Endothelial cell (in vitro differentiated cells): ENCODE measurements around the gene KIF16B. TPM values are rescaled to one million over a fixed set of nuclear protein-coding genes. Genes with fewer than 3 reads are reported as not detected.

Source experiments
- DNase-seq: peaks from one replicate; pipeline ENCODE4 v3.0.0; 2021; ENCODE audit warnings: low spot score
- H3K27ac Mint-ChIP-seq: one replicate; pipeline ENCODE4 v1.8.0; 2021; ENCODE audit warnings: mixed read lengths, inconsistent platforms; ENCODE audit not compliant: unreplicated experiment
- H3K27me3 Mint-ChIP-seq: one replicate; pipeline ENCODE4 v1.8.0; 2021; ENCODE audit warnings: mild to moderate bottlenecking, moderate library complexity, mixed read lengths, inconsistent platforms; ENCODE audit not compliant: unreplicated experiment
- H3K36me3 Mint-ChIP-seq: one replicate; pipeline ENCODE4 v1.8.0; 2021; ENCODE audit warnings: mild to moderate bottlenecking, low read depth, mixed read lengths, inconsistent platforms; ENCODE audit not compliant: unreplicated experiment
- H3K4me1 Mint-ChIP-seq: one replicate; pipeline ENCODE4 v1.8.0; 2021; ENCODE audit warnings: mild to moderate bottlenecking, mixed read lengths, inconsistent platforms; ENCODE audit not compliant: unreplicated experiment
- H3K4me3 Mint-ChIP-seq: one replicate; pipeline ENCODE4 v1.8.0; 2021; ENCODE audit warnings: mild to moderate bottlenecking, mixed read lengths, inconsistent platforms; ENCODE audit not compliant: unreplicated experiment
- H3K9me3 Mint-ChIP-seq: one replicate; pipeline ENCODE4 v1.8.0; 2021; ENCODE audit warnings: mixed read lengths, inconsistent platforms; ENCODE audit not compliant: unreplicated experiment
- total RNA-seq: library from RNA; stranded (reverse); fragmentation: NEBNext Ultra II Directional; extraction: Animal tissue kit (Norgen Biotek cat#: 25700); gene quantifications from one replicate; pipeline ENCODE4 v1.2.1, GENCODE V29; 2021; ENCODE audit not compliant: unreplicated experiment
- TF ChIP-seq, protein P1 (sequence below): fragments of 200-600 bp; sonication (generic); IDR thresholded peaks from one replicate; pipeline ENCODE4 v1.5.0; 2021; ENCODE audit warnings: antibody characterized with exemption; ENCODE audit not compliant: unreplicated experiment

Gene KIF16B
- total RNA-seq, 1 donor from 2014 or later = 10.5 TPM

DNA sequence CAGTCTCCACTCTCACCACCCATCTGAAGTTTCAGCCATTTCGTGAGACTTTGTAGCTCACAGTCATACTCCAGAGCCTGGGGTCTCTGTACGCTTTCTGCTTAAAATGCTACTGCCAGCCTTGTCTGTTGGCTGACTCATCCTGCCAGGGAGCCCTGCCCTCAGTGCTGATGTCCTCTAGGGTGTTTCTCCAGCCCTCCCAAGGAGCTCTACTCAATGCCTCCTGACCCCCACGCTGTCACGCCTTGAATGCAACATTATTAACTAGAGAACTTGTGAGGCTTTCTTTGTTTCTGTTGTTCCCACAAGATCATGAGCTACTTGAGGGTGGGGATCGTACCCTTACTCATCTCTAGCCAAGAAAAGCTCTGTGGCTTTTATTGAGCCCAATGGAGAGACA, 20.1 kb downstream of the KIF16B start:
- TF ChIP-seq, protein P1, sequence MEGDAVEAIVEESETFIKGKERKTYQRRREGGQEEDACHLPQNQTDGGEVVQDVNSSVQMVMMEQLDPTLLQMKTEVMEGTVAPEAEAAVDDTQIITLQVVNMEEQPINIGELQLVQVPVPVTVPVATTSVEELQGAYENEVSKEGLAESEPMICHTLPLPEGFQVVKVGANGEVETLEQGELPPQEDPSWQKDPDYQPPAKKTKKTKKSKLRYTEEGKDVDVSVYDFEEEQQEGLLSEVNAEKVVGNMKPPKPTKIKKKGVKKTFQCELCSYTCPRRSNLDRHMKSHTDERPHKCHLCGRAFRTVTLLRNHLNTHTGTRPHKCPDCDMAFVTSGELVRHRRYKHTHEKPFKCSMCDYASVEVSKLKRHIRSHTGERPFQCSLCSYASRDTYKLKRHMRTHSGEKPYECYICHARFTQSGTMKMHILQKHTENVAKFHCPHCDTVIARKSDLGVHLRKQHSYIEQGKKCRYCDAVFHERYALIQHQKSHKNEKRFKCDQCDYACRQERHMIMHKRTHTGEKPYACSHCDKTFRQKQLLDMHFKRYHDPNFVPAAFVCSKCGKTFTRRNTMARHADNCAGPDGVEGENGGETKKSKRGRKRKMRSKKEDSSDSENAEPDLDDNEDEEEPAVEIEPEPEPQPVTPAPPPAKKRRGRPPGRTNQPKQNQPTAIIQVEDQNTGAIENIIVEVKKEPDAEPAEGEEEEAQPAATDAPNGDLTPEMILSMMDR = no peak
- no peak for DNase-seq
- Mint-ChIP-seq H3K36me3 (peaks cover 5% of the 10 kb centered on the region), H3K27me3 (peaks cover 2% of the 10 kb centered on the region), H3K9me3 (no peaks in the 10 kb centered on the region), H3K4me3 (no peak overlapping the region), H3K4me1 (peaks cover 6% of the 10 kb centered on the region), H3K27ac (no peak overlapping the region)

DNA sequence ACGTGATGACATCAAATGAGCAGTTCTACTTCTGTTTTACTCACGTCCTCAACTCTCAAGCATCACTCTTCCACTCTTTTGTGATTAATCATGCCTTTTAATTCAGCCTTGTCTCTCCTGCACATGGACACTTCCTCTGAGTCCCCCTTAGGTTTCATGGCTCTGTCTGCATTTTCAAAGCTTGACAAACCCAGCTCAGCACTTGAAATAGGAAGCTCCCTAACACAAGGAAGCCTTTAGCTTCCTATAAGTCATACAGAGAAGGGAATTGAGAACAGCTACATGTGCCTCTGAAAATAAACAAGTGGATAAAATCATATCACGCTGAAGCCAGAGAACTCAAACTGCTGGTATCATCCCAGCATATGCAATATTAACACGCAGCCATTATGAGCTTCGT, 21.2 kb downstream of the KIF16B start:
- Mint-ChIP-seq H3K9me3 (no peaks in the 10 kb centered on the region), H3K27me3 (peaks cover 2% of the 10 kb centered on the region), H3K27ac (no peak overlapping the region), H3K4me3 (no peak overlapping the region), H3K4me1 (peaks cover 6% of the 10 kb centered on the region), H3K36me3 (peaks cover 5% of the 10 kb centered on the region)
- TF ChIP-seq, protein P1 = no peak
- no peak for DNase-seq

DNA sequence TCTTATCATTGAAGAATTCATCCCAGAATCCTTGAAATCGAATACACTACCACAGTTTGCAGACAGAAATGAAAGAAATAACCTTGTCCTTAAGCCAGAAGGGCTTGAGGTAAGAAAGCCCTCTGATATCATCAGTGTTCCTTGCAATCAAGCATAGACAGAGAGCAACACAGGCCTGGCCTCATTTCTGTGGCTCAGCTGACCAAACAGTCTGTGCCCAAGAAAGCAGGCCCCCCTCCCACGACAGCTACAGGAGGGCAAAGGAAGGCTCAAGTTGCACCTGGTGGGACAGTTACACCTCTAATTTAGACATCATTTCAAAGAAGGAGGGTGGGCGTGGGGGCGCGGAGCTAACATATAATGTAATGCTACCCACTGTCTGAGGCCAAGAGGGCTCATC, 21.6 kb downstream of the KIF16B start:
- Mint-ChIP-seq H3K36me3 (peaks cover 5% of the 10 kb centered on the region), H3K9me3 (no peaks in the 10 kb centered on the region), H3K4me1 (peaks cover 6% of the 10 kb centered on the region), H3K27me3 (no peaks in the 10 kb centered on the region), H3K27ac (no peak overlapping the region), H3K4me3 (no peak overlapping the region)
- DNase-seq = no peak
- TF ChIP-seq, protein P1 = no peak

DNA sequence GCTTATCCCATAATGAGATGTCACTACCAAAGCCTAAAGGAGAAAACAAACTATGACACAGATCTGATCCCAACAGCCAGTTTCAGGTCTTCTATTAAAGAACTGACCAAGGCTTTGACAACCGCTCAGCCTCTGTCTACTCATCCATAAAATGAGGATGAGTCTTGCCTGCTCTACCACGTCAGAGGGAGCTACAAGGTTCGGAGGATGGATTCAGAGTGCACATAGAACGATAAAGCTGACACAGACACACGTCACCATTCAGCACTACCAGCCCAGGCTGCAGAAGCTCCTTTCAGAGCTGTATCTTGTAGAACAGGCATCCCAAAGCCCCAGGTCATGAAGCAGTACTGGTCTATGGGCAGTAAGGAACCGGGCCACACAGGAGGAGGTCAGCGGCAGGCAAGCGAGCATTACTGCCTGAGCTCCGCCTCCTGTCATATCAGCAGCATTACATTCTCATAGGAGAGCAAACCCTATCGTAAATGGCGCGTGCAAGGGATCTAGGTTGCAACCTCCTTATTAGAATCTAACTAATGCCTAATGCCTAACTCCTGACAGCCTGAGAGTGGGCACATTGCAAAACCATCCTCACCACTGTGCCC, 25.1 kb downstream of the KIF16B start:
- Mint-ChIP-seq H3K27me3 (no peaks in the 10 kb centered on the region), H3K27ac (no peak overlapping the region), H3K4me3 (no peak overlapping the region), H3K36me3 (no peaks in the 10 kb centered on the region), H3K4me1 (peaks cover 6% of the 10 kb centered on the region), H3K9me3 (no peaks in the 10 kb centered on the region)
- TF ChIP-seq, protein P1 = no peak
- no peak for DNase-seq

DNA sequence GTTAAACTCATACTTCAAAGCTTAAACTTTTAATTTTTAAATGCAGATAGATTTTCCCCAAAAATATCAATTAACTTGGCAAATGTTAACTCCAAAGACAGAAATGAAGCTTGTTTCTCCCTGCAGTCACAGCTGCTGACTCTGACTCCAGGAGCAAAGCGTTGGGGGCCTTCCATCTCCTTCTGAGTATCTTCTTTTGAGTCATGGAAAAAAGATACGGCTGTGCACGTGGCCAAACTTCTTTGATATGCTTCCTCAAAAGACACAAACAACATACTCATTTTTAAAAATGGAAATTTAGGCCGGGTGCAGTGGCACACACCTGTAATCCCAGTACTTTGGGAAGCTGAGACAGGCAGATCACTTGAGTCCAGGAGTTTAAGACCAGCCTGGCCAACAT, 28.3 kb downstream of the KIF16B start:
- Mint-ChIP-seq H3K27ac (no peak overlapping the region), H3K9me3 (no peaks in the 10 kb centered on the region), H3K27me3 (no peaks in the 10 kb centered on the region), H3K4me3 (no peak overlapping the region), H3K36me3 (no peaks in the 10 kb centered on the region), H3K4me1 (no peaks in the 10 kb centered on the region)
- no peak for DNase-seq
- TF ChIP-seq, protein P1 = no peak
